Stomach (tissue), 9 donors: ENCODE results near the gene PLCG2. TPM values are rescaled to one million over a fixed set of nuclear protein-coding genes. Genes with fewer than 3 reads are reported as not detected.

Experiments used
- DNase-seq, 2 donors: peaks; one replicate each; pipeline versions ENCODE4 v3.0.0 to v3.0.0-alpha.2; 2013 to 2019
- H3K27ac ChIP-seq, 5 donors: fragments of 200-600 bp in 4 of 5; sonication (generic) in 4 of 5; one replicate each; pipeline ENCODE4 v1.5.1; 2013 to 2019; ENCODE audit warnings: mild to moderate bottlenecking in 1 of 5, moderate library complexity in 1 of 5
- H3K27me3 ChIP-seq, 3 donors: fragments of 200-600 bp; sonication (generic); one replicate each; pipeline ENCODE4 v1.5.1; 2017 to 2019; ENCODE audit warnings: mixed run types in 1 of 3
- H3K36me3 ChIP-seq, 4 donors: fragments of 200-600 bp; sonication (generic); 1 replicate in 3 of 4; 2 replicates in 1 of 4; pipeline ENCODE4 v1.5.1; 2016 to 2019
- H3K4me1 ChIP-seq, 4 donors: fragments of 200-600 bp; sonication (generic); one replicate each; pipeline ENCODE4 v1.5.1; 2016 to 2019
- H3K4me3 ChIP-seq, 4 donors: fragments of 200-600 bp; sonication (generic) in 3 of 4; one replicate each; pipeline ENCODE4 v1.5.1; 2016 to 2019; ENCODE audit warnings: mild to moderate bottlenecking in 1 of 4
- H3K9me3 ChIP-seq, 4 donors: fragments of 200-600 bp; sonication (generic); one replicate each; pipeline ENCODE4 v1.5.1; 2016 to 2019
- EP300 ChIP-seq: sonication (generic); formaldehyde crosslinking; IDR thresholded peaks from one replicate; pipeline ENCODE4 v1.6.1; 2017; ENCODE audit warnings: antibody characterized with exemption
- POLR2A ChIP-seq, 4 donors: fragments of 450-650 bp; IDR thresholded peaks; one replicate each; pipeline ENCODE4 v1.6.1; 2016; ENCODE audit warnings: antibody characterized with exemption in 4 of 4, control low read depth in 2 of 4, mild to moderate bottlenecking in 1 of 4, moderate library complexity in 1 of 4
- POLR2AphosphoS5 ChIP-seq, 3 donors: sonication (generic); formaldehyde crosslinking; IDR thresholded peaks; one replicate each; pipeline ENCODE4 v1.6.1; 2016; ENCODE audit warnings: antibody characterized with exemption in 3 of 3
- WGBS, 5 donors: extraction: QIAGEN DNeasy Blood & Tissue Kit in 3 of 5; methylation state at CpG; one replicate each; pipeline versions ENCODE4 v1.1.5 to v1.1.7; 2013 to 2018; 5-methylcytosine and 5-hydroxymethylcytosine counted together
- intact Hi-C: fragments of 100-400 bp; cut with DNase I; formaldehyde crosslinking; loops from one replicate; pipeline ENCODE4 v1.15.1; 2023; ENCODE audit warnings: low total_unique reads
- polyA plus RNA-seq, 3 donors: library from polyadenylated mRNA; stranded (reverse); fragments of 200-250 nt; gene quantifications; one replicate each; pipeline ENCODE4 v1.2.3, GENCODE V29; 2013
- total RNA-seq, 5 donors: library from RNA; depleted of rRNA; stranded (reverse); fragments of >200 nt; gene quantifications; one replicate each; pipeline versions ENCODE4 v1.1.0 to v1.2.3, GENCODE V29; 2014 to 2016
- TF ChIP-seq, protein P1 (sequence below), 7 experiments: fragments of 450-650 bp in 4 of 7; fragments of 200-600 bp in 3 of 7; sonication (generic) in 3 of 7; IDR thresholded peaks; one replicate each; pipeline ENCODE4 v1.5.1; 2016 to 2019; ENCODE audit warnings: antibody characterized with exemption in 7 of 7, control low read depth in 2 of 7, mild to moderate bottlenecking in 1 of 7
- donor health status: healthy with polysubstance abuse.
- donor health status: Bipolar disorder and iron deficiency.
- donor health status: healthy.

PLCG2 gene
- total and polyA plus RNA-seq, 8 donors = 0.87 to 68.5 (median 11.1) TPM

DNA sequence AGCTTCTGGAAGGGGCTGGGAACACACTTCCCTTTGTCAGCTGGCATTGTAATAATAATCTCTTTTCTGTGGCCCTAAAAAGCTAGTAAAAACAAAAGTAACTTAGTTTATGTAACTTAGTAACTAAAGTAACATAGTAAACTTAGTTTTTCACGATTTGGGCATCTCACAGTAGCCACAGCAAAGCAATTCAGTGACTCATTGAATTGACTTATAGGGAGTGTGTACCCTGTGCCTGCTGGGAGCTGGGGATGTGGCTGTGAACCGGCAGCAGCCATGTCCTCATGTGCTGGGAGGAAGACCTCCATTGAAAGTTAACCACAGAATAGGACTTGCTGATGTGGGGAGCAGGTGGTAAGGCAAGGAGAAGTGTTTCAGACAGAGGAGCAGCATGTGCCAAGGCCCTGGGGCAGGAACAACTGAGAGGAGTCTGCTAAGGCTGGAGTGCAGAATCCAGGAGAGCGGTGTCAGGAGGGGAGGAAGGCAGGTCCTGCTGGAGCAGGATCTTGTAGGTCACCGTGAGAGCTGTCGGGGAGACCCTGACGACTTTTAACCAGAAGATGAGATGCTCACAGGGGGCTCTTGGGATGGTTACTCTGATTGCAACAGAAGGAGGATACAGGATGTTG is 112.8 kb downstream of the PLCG2 start:
- H3K36me3 ChIP-seq = peaks cover 0 to 29% (median 17%) of the 10 kb centered on the region in 4 donors
- peaks cover 0 to 25% (median 19%) of the 10 kb centered on the region in 4 donors for H3K4me1 ChIP-seq
- no peaks in the 10 kb centered on the region for H3K27me3 ChIP-seq
- H3K4me3 ChIP-seq = no peak overlapping the region
- peak in 1 of 2 donors; percentile 56 for DNase-seq
- TF ChIP-seq POLR2A (IDR thresholded peaks at IDR 0.05) (no peak), EP300 (no peak)
- no peaks in the 10 kb centered on the region for H3K9me3 ChIP-seq
- intact Hi-C loops = no loop called here
- 77 to 86% (median 85%) methylated on average over 6 of the region's 6 CpGs for WGBS, 5 donors
- H3K27ac ChIP-seq = no peak overlapping the region

DNA sequence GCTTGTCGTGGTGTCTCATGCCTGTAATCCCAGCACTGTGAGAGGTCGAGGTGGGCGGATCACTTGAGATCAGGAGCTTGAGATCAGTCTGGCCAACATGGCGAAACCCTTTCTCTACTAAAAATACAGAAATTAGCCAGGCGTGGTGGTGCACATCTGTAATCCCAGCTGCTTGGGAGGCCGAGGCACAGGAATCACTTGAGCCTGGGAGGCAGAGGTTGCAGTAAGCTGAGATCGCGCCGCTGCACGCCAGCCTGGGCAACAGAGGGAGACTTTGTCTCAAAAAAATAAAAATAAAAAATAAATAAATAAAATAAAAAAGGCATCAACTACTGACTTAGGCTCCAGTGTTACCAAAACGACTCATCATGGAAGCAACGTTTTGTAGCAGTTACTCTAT is 115.5 kb downstream of the PLCG2 start:
- no peak for DNase-seq
- intact Hi-C loops = no loop called here

DNA sequence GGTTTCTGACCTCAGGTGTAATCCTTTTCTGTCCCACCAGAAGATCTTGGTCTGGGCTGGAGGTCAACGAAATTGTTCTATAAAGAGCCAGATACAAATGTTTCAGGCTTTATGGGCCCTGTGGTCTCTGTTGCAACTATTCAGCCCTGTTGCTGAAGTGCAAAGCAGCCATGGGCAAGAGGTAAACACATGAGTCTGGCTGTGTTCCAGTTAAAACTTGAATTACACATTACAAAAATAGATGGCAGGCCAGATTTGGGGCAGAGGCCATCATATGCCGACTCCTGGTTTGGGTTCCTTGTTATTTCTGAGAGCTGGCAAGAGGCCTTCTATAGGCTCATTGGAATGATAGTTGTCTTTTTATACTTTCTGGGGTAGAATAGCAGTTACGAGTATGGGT is 117.8 kb downstream of the PLCG2 start:
- Histone ChIP-seq H3K9me3 (no peaks in the 10 kb centered on the region), H3K4me1 (peaks cover 0 to 16% (median 9%) of the 10 kb centered on the region in 4 donors), H3K4me3 (no peak overlapping the region), H3K27me3 (no peaks in the 10 kb centered on the region), H3K27ac (no peak overlapping the region), H3K36me3 (peaks cover 0 to 34% (median 20%) of the 10 kb centered on the region in 4 donors)
- peak in 1 of 2 donors; percentile 34 for DNase-seq
- TF ChIP-seq POLR2AphosphoS5 (IDR thresholded peaks at IDR 0.05) = no peak
- no peak for TF ChIP-seq EP300
- TF ChIP-seq, protein P1, sequence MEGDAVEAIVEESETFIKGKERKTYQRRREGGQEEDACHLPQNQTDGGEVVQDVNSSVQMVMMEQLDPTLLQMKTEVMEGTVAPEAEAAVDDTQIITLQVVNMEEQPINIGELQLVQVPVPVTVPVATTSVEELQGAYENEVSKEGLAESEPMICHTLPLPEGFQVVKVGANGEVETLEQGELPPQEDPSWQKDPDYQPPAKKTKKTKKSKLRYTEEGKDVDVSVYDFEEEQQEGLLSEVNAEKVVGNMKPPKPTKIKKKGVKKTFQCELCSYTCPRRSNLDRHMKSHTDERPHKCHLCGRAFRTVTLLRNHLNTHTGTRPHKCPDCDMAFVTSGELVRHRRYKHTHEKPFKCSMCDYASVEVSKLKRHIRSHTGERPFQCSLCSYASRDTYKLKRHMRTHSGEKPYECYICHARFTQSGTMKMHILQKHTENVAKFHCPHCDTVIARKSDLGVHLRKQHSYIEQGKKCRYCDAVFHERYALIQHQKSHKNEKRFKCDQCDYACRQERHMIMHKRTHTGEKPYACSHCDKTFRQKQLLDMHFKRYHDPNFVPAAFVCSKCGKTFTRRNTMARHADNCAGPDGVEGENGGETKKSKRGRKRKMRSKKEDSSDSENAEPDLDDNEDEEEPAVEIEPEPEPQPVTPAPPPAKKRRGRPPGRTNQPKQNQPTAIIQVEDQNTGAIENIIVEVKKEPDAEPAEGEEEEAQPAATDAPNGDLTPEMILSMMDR (IDR thresholded peaks at IDR 0.05) = no peak
- TF ChIP-seq POLR2A (IDR thresholded peaks at IDR 0.05) = no peak
- intact Hi-C loops = no loop called here
- 69 to 77% (median 74%) methylated on average over 3 of the region's 3 CpGs for WGBS, 5 donors

More for the DNA sequence above, 115.5 kb downstream of the PLCG2 start:
- 93 to 95% (median 94%) methylated on average over 12 of the region's 12 CpGs for WGBS, 5 donors
- no peaks in the 10 kb centered on the region for H3K27me3 ChIP-seq
- H3K4me1 ChIP-seq = peaks cover 0 to 12% (median 9%) of the 10 kb centered on the region in 4 donors
- no peak overlapping the region for H3K4me3 ChIP-seq
- H3K27ac ChIP-seq = no peak overlapping the region
- peaks cover 0 to 30% (median 17%) of the 10 kb centered on the region in 4 donors for H3K36me3 ChIP-seq
- H3K9me3 ChIP-seq = no peaks in the 10 kb centered on the region
- no peak for TF ChIP-seq POLR2AphosphoS5 (IDR thresholded peaks at IDR 0.05)
- no peak for TF ChIP-seq POLR2A (IDR thresholded peaks at IDR 0.05)
- TF ChIP-seq, protein P1 (IDR thresholded peaks at IDR 0.05) = no peak
- TF ChIP-seq EP300 = no peak

DNA sequence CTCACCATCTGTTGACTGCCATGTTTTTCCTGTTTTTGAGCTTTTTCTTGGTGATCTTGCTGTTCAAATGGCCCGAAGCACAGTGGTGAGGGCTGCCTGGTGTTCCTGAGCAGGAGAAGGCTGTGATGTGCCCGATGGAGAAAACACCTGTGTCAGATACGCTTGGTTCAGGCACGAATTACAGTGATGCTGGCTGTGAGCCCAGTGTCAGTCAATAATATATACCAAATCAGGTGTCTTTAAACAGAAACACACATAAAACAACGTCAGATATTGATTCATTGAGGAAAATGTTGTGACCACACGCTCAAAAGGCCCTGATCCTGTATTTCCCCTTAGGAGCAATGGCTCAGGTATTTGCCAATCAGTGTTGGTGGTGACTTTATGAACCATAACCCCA is 120.5 kb downstream of the PLCG2 start:
- peak in 1 of 2 donors; percentile 42 for DNase-seq
- WGBS, 5 donors = 63 to 80% (median 67%) methylated on average over 6 of the region's 6 CpGs
- Histone ChIP-seq H3K27ac (no peak overlapping the region), H3K4me3 (no peak overlapping the region), H3K9me3 (no peaks in the 10 kb centered on the region), H3K27me3 (no peaks in the 10 kb centered on the region), H3K4me1 (peaks cover 0 to 19% (median 9%) of the 10 kb centered on the region in 4 donors), H3K36me3 (peaks cover 0 to 25% (median 15%) of the 10 kb centered on the region in 4 donors)
- TF ChIP-seq POLR2AphosphoS5 (IDR thresholded peaks at IDR 0.05) = no peak
- no peak for TF ChIP-seq POLR2A (IDR thresholded peaks at IDR 0.05)
- TF ChIP-seq, protein P1 (IDR thresholded peaks at IDR 0.05) = no peak
- TF ChIP-seq EP300 = no peak
- intact Hi-C loops = no loop called here

DNA sequence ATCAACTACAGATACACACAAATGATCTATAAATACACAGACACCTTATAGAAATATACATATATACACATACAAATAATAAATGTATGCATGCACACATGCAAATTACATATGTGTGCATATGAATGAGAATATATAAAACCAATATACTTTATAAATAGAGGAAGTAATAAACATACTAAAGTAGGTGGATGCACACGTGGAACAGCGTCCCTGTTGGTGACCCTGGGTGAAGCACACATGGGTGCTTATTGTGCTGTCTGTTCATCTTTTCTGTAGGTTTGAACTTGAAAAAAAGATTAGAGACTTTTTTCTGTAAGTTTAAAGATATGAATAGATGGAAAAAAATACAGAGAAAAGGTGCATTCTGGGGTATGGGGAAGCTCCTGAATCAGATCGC is 120.9 kb downstream of the PLCG2 start:
- TF ChIP-seq, protein P1 (IDR thresholded peaks at IDR 0.05) = no peak
- TF ChIP-seq EP300 (no peak), POLR2AphosphoS5 (IDR thresholded peaks at IDR 0.05) (no peak), POLR2A (IDR thresholded peaks at IDR 0.05) (no peak)
- no peak overlapping the region for H3K27ac ChIP-seq
- H3K4me1 ChIP-seq = peaks cover 0 to 19% (median 9%) of the 10 kb centered on the region in 4 donors
- H3K36me3 ChIP-seq = peaks cover 0 to 25% (median 12%) of the 10 kb centered on the region in 4 donors
- no peaks in the 10 kb centered on the region for H3K9me3 ChIP-seq
- H3K4me3 ChIP-seq = no peak overlapping the region
- intact Hi-C loops = no loop called here
- DNase-seq = no peak
- 79 to 98% (median 94%) methylated on average over 3 of the region's 3 CpGs for WGBS, 5 donors
- no peaks in the 10 kb centered on the region for H3K27me3 ChIP-seq
